DND-41 (cell line): Measurements from ENCODE around the gene RASSF10.

Experiments
- ATAC-seq: fragments of 200-7000 bp; cut with Tn5 transposase; 3 replicates; pipeline ENCODE4 v1.9.1; 2021; ENCODE audit warnings: low read depth; ENCODE audit not compliant: insufficient read depth
- DNase-seq: peaks from one replicate; pipeline ENCODE4 v3.0.0-alpha.2; 2020
- H2AFZ ChIP-seq: 2 replicates; pipeline ENCODE4 v1.6.0; 2012; ENCODE audit warnings: low read depth, low read length
- H3K27ac ChIP-seq: 2 replicates; pipeline ENCODE4 v1.5.1; 2012; ENCODE audit warnings: low read length, inconsistent platforms
- H3K27me3 ChIP-seq: fragments of 200-600 bp; sonication (generic); 2 replicates; pipeline ENCODE4 v1.6.0; 2012; ENCODE audit warnings: low read length, mild to moderate bottlenecking, inconsistent platforms; ENCODE audit not compliant: insufficient read depth, poor library complexity
- H3K36me3 ChIP-seq: 2 replicates; pipeline ENCODE4 v1.5.1; 2012; ENCODE audit warnings: low read length, inconsistent platforms; ENCODE audit not compliant: insufficient read depth
- H3K4me1 ChIP-seq: 2 replicates; pipeline ENCODE4 v1.5.1; 2012; ENCODE audit warnings: mild to moderate bottlenecking, low read length; ENCODE audit not compliant: insufficient read depth
- H3K4me2 ChIP-seq: 2 replicates; pipeline ENCODE4 v1.6.0; 2012; ENCODE audit warnings: mild to moderate bottlenecking, moderate library complexity, low read length, inconsistent platforms; ENCODE audit not compliant: insufficient read depth
- H3K4me3 ChIP-seq, 2 experiments: fragments of 200-600 bp in 1 of 2; shearing (Covaris generic) in 1 of 2; 2 replicates each; pipeline ENCODE4 v1.5.1; 2012 to 2016; ENCODE audit warnings: inconsistent platforms in 2 of 2, low read length in 2 of 2, mild to moderate bottlenecking in 2 of 2, low read depth in 1 of 2, moderate library complexity in 1 of 2
- H3K79me2 ChIP-seq: 2 replicates; pipeline ENCODE4 v1.6.0; 2012; ENCODE audit warnings: low read length, inconsistent platforms; ENCODE audit not compliant: insufficient read depth
- H3K9ac ChIP-seq: 2 replicates; pipeline ENCODE4 v1.6.0; 2012; ENCODE audit warnings: low read depth, mild to moderate bottlenecking, inconsistent platforms, low read length, moderate library complexity
- H3K9me3 ChIP-seq: 2 replicates; pipeline ENCODE4 v1.5.1; 2012; ENCODE audit warnings: low read length, moderate library complexity, mild to moderate bottlenecking, inconsistent platforms; ENCODE audit not compliant: insufficient read depth, severe bottlenecking
- H4K20me1 ChIP-seq: 2 replicates; pipeline ENCODE4 v1.6.0; 2012; ENCODE audit warnings: low read length; ENCODE audit not compliant: insufficient read depth
- CTCF ChIP-seq: IDR thresholded peaks from 2 replicates; pipeline ENCODE4 v1.5.1; 2012; ENCODE audit warnings: borderline replicate concordance, low read length, moderate library complexity, mild to moderate bottlenecking; ENCODE audit not compliant: poor library complexity, severe bottlenecking; ENCODE audit errors: extremely low read depth
- EZH2 ChIP-seq: IDR thresholded peaks from 3 replicates; pipeline ENCODE4 v1.6.1; 2012; ENCODE audit warnings: borderline replicate concordance, low read depth, mild to moderate bottlenecking, moderate library complexity, low read length, inconsistent platforms; ENCODE audit not compliant: severe bottlenecking

RASSF10 gene

GRCh38 chr11:13033760-13034533, 24.8 kb downstream of the RASSF10 start:
- peaks cover 31% of the 10 kb centered on the region for H3K27me3 ChIP-seq
- TF ChIP-seq EZH2 (no peak), CTCF (no peak)

GRCh38 chr11:13035711-13036110, 26.6 kb downstream of the RASSF10 start:
- peaks cover 33% of the 10 kb centered on the region for H3K27me3 ChIP-seq
- H2AFZ ChIP-seq: no peak overlapping the region
- no peak overlapping the region for H3K27ac ChIP-seq
- no peak for DNase-seq
- no peaks in the 10 kb centered on the region for H3K9me3 ChIP-seq
- TF ChIP-seq CTCF (no peak), EZH2 (no peak)
- no peaks in the 10 kb centered on the region for H3K4me1 ChIP-seq
- no peaks in the 10 kb centered on the region for H4K20me1 ChIP-seq
- no peak overlapping the region for H3K4me3 ChIP-seq
- no peaks in the 10 kb centered on the region for H3K36me3 ChIP-seq
- no peak for ATAC-seq
- no peak overlapping the region for H3K4me2 ChIP-seq
- no peak overlapping the region for H3K9ac ChIP-seq
- no peaks in the 10 kb centered on the region for H3K79me2 ChIP-seq

More at GRCh38 chr11:13033760-13034533, 24.8 kb downstream of the RASSF10 start:
- Histone ChIP-seq H3K4me3 (no peak overlapping the region), H3K9me3 (no peaks in the 10 kb centered on the region), H3K79me2 (no peaks in the 10 kb centered on the region), H3K36me3 (no peaks in the 10 kb centered on the region), H3K9ac (no peak overlapping the region), H3K27ac (no peak overlapping the region), H2AFZ (no peak overlapping the region), H3K4me2 (no peak overlapping the region), H4K20me1 (no peaks in the 10 kb centered on the region), H3K4me1 (no peaks in the 10 kb centered on the region)
- DNase-seq (no peak), ATAC-seq (no peak)

GRCh38 chr11:13036235-13036634, 27.1 kb downstream of the RASSF10 start:
- Histone ChIP-seq H3K9me3 (no peaks in the 10 kb centered on the region), H3K27ac (no peak overlapping the region), H3K9ac (no peak overlapping the region), H3K27me3 (peaks cover 34% of the 10 kb centered on the region), H2AFZ (no peak overlapping the region), H3K79me2 (no peaks in the 10 kb centered on the region), H4K20me1 (no peaks in the 10 kb centered on the region), H3K4me3 (no peak overlapping the region), H3K36me3 (no peaks in the 10 kb centered on the region), H3K4me1 (no peaks in the 10 kb centered on the region), H3K4me2 (no peak overlapping the region)
- DNase-seq (no peak), ATAC-seq (no peak)
- TF ChIP-seq EZH2: no peak
- TF ChIP-seq CTCF: no peak

GRCh38 chr11:13038366-13038765, 29.2 kb downstream of the RASSF10 start:
- Histone ChIP-seq H3K4me1 (no peaks in the 10 kb centered on the region), H3K9ac (no peak overlapping the region), H3K27ac (no peak overlapping the region), H3K4me2 (no peak overlapping the region), H3K9me3 (no peaks in the 10 kb centered on the region), H3K27me3 (peaks cover 43% of the 10 kb centered on the region), H3K4me3 (no peak overlapping the region), H2AFZ (no peak overlapping the region), H4K20me1 (no peaks in the 10 kb centered on the region), H3K79me2 (no peaks in the 10 kb centered on the region), H3K36me3 (no peaks in the 10 kb centered on the region)
- ATAC-seq (no peak), DNase-seq (no peak)
- TF ChIP-seq CTCF: no peak
- TF ChIP-seq EZH2: no peak
